Measurements from ENCODE around the gene GRPEL2. TPM values are rescaled to one million over a fixed set of nuclear protein-coding genes. Genes with fewer than 3 reads are reported as not detected.

Gene GRPEL2
- total RNA-seq, 1 experiment from 2014 or later = 86.6 TPM

DNA sequence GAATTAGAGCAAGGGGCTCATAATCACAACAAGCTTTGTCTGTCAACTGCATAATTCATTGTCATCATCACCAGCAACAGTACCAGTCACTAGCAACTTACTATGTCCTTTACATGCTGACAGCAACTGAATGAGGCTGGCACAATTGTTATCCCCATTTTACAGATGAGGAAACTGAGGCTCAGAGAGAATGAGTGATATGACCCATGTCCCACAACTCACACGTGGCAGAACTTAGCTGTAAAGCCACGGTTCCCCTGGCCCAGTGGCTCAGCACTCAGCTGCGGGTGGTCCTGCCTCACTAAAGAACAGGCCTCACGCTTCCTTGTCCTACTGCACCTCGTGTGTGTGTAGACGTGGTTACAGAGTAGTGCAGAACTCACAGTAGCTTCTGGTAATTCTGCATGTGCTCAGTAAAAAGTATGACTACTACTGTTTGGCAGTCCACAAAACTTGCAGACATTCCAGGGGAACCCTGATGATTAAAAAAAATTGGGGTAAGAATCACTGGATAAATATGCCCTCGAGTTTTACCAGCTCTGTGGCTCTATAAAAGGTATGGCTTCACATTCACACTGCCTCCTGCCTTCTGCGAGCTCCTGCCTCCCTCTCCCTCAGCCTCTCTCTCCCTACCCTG lies 43.4 kb upstream of the GRPEL2 start:
- H3K27ac Mint-ChIP-seq (ENCODE audit: low read depth, unreplicated experiment) = no peak overlapping the region
- BruUV-seq (replicated peaks) = no TSS peak
- peaks cover under 1% of the 10 kb centered on the region for H3K4me1 Mint-ChIP-seq (ENCODE audit: insufficient read depth, unreplicated experiment)
- peaks cover 6% of the 10 kb centered on the region for H3K36me3 Mint-ChIP-seq (ENCODE audit: insufficient read depth, unreplicated experiment)
- no peaks in the 10 kb centered on the region for H3K9me3 Mint-ChIP-seq (ENCODE audit: unreplicated experiment)
- intact Hi-C loops (cut with micrococcal nuclease) = no loop called here
- no peak overlapping the region for H3K4me3 Mint-ChIP-seq (ENCODE audit: unreplicated experiment)
- ChIA-PET POLR2A (interaction anchor here (1.0 to 1.5 kb wide), 4 partner anchors 19 to 260 kb away, joined by 3 to 7 read pairs (median 4); partner anchors contain the start of gene GRPEL2), CTCF (interaction anchor here (0.7 to 2.8 kb wide), 10 partner anchors 15 to 201 kb away, joined by 3 to 15 read pairs (median 5); no protein-coding TSS in a partner anchor)
- DNase-seq (ENCODE audit: unreplicated experiment) = no peak
- TF ChIP-seq, protein P1, sequence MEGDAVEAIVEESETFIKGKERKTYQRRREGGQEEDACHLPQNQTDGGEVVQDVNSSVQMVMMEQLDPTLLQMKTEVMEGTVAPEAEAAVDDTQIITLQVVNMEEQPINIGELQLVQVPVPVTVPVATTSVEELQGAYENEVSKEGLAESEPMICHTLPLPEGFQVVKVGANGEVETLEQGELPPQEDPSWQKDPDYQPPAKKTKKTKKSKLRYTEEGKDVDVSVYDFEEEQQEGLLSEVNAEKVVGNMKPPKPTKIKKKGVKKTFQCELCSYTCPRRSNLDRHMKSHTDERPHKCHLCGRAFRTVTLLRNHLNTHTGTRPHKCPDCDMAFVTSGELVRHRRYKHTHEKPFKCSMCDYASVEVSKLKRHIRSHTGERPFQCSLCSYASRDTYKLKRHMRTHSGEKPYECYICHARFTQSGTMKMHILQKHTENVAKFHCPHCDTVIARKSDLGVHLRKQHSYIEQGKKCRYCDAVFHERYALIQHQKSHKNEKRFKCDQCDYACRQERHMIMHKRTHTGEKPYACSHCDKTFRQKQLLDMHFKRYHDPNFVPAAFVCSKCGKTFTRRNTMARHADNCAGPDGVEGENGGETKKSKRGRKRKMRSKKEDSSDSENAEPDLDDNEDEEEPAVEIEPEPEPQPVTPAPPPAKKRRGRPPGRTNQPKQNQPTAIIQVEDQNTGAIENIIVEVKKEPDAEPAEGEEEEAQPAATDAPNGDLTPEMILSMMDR (IDR thresholded peaks at IDR 0.05; ENCODE audit: unreplicated experiment) = no peak
- no peaks in the 10 kb centered on the region for H3K27me3 Mint-ChIP-seq (ENCODE audit: insufficient read depth, unreplicated experiment)

- Mint-ChIP-seq H3K36me3 (ENCODE audit: insufficient read depth, unreplicated experiment) (peaks cover 6% of the 10 kb centered on the region), H3K9me3 (ENCODE audit: unreplicated experiment) (no peaks in the 10 kb centered on the region), H3K27ac (ENCODE audit: low read depth, unreplicated experiment) (no peak overlapping the region), H3K27me3 (ENCODE audit: insufficient read depth, unreplicated experiment) (no peaks in the 10 kb centered on the region), H3K4me1 (ENCODE audit: insufficient read depth, unreplicated experiment) (no peaks in the 10 kb centered on the region), H3K4me3 (ENCODE audit: unreplicated experiment) (no peak overlapping the region)
- ChIA-PET POLR2A (interaction anchor here (0.6 to 0.9 kb wide), 3 partner anchors 18 to 69 kb away, joined by 3 read pairs; no protein-coding TSS in a partner anchor), CTCF (interaction anchor here (0.5 to 3.6 kb wide), 9 partner anchors 12 to 273 kb away, joined by 3 to 15 read pairs (median 4); no protein-coding TSS in a partner anchor)
- BruUV-seq (replicated peaks) = no TSS peak
- TF ChIP-seq, protein P1 (IDR thresholded peaks at IDR 0.05; ENCODE audit: unreplicated experiment) = no peak
- intact Hi-C loops (cut with micrococcal nuclease) = no loop called here
- no peak for DNase-seq (ENCODE audit: unreplicated experiment)
These were observed 42.7 kb upstream of the GRPEL2 start for GRCh38 chr5:149302641-149303040.

GRCh38 chr5:149303210-149303609 lies 42.1 kb upstream of the GRPEL2 start:
- Mint-ChIP-seq H3K9me3 (ENCODE audit: unreplicated experiment) (no peaks in the 10 kb centered on the region), H3K4me3 (ENCODE audit: unreplicated experiment) (no peak overlapping the region), H3K27me3 (ENCODE audit: insufficient read depth, unreplicated experiment) (no peaks in the 10 kb centered on the region), H3K36me3 (ENCODE audit: insufficient read depth, unreplicated experiment) (peaks cover 6% of the 10 kb centered on the region), H3K27ac (ENCODE audit: low read depth, unreplicated experiment) (no peak overlapping the region), H3K4me1 (ENCODE audit: insufficient read depth, unreplicated experiment) (no peaks in the 10 kb centered on the region)
- DNase-seq (ENCODE audit: unreplicated experiment) = no peak
- CTCF ChIA-PET = interaction anchor here (0.5 to 3.6 kb wide), 5 partner anchors 11 to 273 kb away, joined by 3 to 15 read pairs (median 4); no protein-coding TSS in a partner anchor
- no TSS peak for BruUV-seq (replicated peaks)
- intact Hi-C loops (cut with micrococcal nuclease) = no loop called here
- TF ChIP-seq, protein P1 (IDR thresholded peaks at IDR 0.05; ENCODE audit: unreplicated experiment) = no peak
- POLR2A ChIA-PET = interaction anchor here (0.6 to 0.9 kb wide), 2 partner anchors 18 to 68 kb away, joined by 3 read pairs; no protein-coding TSS in a partner anchor

GRCh38 chr5:149304195-149305078 lies 40.9 kb upstream of the GRPEL2 start:
- CTCF ChIA-PET = interaction anchor here (0.8 to 27.3 kb wide), 4 partner anchors 10 to 114 kb away, joined by 4 to 1231 read pairs (median 11); partner anchors contain the start of genes GRPEL2, IL17B and PCYOX1L
- BruUV-seq (replicated peaks) = no TSS peak
- H3K36me3 Mint-ChIP-seq (ENCODE audit: insufficient read depth, unreplicated experiment) = peaks cover 6% of the 10 kb centered on the region
- H3K4me1 Mint-ChIP-seq (ENCODE audit: insufficient read depth, unreplicated experiment) = no peaks in the 10 kb centered on the region
- POLR2A ChIA-PET = interaction anchor here (0.7 kb wide), 3 partner anchors 22 to 71 kb away, joined by 3 read pairs; no protein-coding TSS in a partner anchor
- H3K27ac Mint-ChIP-seq (ENCODE audit: low read depth, unreplicated experiment) = no peak overlapping the region
- DNase-seq (ENCODE audit: unreplicated experiment) = no peak
- H3K4me3 Mint-ChIP-seq (ENCODE audit: unreplicated experiment) = no peak overlapping the region
- no peaks in the 10 kb centered on the region for H3K27me3 Mint-ChIP-seq (ENCODE audit: insufficient read depth, unreplicated experiment)
- intact Hi-C loops (cut with micrococcal nuclease) = no loop called here
- H3K9me3 Mint-ChIP-seq (ENCODE audit: unreplicated experiment) = no peaks in the 10 kb centered on the region
- TF ChIP-seq, protein P1 (IDR thresholded peaks at IDR 0.05; ENCODE audit: unreplicated experiment) = no peak

Measured in MCF 10A (cell line).